ENCODE measurements around the gene ABLIM3. TPM values are rescaled to one million over a fixed set of nuclear protein-coding genes. Genes with fewer than 3 reads are reported as not detected.

The ABLIM3 gene
- total and polyA plus RNA-seq, 7 donors = 18.7 to 54.5 (median 35.0) TPM

DNA sequence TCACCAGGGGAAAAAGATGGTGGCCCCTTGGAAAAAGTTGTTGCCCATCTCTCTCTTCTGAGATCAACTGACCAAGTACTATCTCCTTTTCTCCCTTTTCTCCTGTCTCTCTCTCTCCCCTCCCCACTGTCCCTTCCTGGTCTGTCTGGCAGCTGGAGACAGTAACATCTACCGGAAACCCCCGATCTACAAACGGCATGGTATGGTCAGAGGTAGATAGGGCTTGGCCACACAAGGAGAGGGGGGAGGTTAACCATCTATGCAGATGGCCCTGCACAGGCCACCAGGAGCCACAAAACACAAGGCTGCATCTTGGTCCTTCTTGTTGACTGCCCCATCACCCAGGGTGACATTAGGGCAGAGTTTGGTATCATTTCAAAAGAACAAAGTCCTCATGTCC lies 101.0 kb downstream of the ABLIM3 start:
- no peak for DNase-seq

DNA sequence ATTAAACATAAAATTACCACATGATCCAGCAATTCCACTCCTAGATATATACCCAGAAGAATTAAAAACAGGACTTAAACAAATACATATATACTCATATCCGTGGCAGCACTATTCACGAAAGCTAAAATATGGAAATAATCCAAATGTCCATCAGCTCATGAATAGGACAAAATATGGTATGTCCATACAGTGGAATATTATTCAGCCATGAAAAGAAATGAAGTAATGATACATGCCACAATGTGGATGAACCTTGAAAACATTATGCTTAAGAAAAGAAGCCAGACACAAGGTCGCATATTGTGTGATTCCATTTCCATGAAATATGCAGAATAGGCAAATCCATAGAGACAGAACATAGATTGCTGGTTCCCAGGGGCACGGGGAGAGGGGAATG lies 105.6 kb downstream of the ABLIM3 start:
- intact Hi-C loops (cut with DNase I) = no loop called here
- no peak for DNase-seq
- WGBS, 3 donors = 89 to 92% (median 92%) methylated on average over 4 of the region's 4 CpGs
- H3K4me3 ChIP-seq = no peak overlapping the region
- H3K36me3 ChIP-seq (ENCODE audit: insufficient read depth in 1 of 2, low read depth in 1 of 2) = peaks cover 2 to 93% of the 10 kb centered on the region in 2 donors
- H3K9me3 ChIP-seq = no peaks in the 10 kb centered on the region
- no peaks in the 10 kb centered on the region for H3K4me1 ChIP-seq
- no peak overlapping the region for H3K27ac ChIP-seq
- ATAC-seq = no peak
- no peaks in the 10 kb centered on the region for H3K27me3 ChIP-seq (ENCODE audit: insufficient read depth in 3 of 3, low read length in 2 of 3)
- TF ChIP-seq, protein P1, sequence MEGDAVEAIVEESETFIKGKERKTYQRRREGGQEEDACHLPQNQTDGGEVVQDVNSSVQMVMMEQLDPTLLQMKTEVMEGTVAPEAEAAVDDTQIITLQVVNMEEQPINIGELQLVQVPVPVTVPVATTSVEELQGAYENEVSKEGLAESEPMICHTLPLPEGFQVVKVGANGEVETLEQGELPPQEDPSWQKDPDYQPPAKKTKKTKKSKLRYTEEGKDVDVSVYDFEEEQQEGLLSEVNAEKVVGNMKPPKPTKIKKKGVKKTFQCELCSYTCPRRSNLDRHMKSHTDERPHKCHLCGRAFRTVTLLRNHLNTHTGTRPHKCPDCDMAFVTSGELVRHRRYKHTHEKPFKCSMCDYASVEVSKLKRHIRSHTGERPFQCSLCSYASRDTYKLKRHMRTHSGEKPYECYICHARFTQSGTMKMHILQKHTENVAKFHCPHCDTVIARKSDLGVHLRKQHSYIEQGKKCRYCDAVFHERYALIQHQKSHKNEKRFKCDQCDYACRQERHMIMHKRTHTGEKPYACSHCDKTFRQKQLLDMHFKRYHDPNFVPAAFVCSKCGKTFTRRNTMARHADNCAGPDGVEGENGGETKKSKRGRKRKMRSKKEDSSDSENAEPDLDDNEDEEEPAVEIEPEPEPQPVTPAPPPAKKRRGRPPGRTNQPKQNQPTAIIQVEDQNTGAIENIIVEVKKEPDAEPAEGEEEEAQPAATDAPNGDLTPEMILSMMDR (IDR thresholded peaks at IDR 0.05) = no peak

More for the DNA sequence above, 101.0 kb downstream of the ABLIM3 start:
- Histone ChIP-seq H3K4me1 (no peaks in the 10 kb centered on the region), H3K36me3 (ENCODE audit: insufficient read depth in 1 of 2, low read depth in 1 of 2) (peaks cover 0 to 92% of the 10 kb centered on the region in 2 donors), H3K27ac (no peak overlapping the region), H3K27me3 (ENCODE audit: insufficient read depth in 3 of 3, low read length in 2 of 3) (no peaks in the 10 kb centered on the region), H3K9me3 (no peaks in the 10 kb centered on the region), H3K4me3 (no peak overlapping the region)
- intact Hi-C loops (cut with DNase I) = no loop called here
- WGBS, 3 donors = 74 to 93% (median 92%) methylated on average over 3 of the region's 3 CpGs
- ATAC-seq = no peak
- TF ChIP-seq, protein P1 (IDR thresholded peaks at IDR 0.05) = no peak

DNA sequence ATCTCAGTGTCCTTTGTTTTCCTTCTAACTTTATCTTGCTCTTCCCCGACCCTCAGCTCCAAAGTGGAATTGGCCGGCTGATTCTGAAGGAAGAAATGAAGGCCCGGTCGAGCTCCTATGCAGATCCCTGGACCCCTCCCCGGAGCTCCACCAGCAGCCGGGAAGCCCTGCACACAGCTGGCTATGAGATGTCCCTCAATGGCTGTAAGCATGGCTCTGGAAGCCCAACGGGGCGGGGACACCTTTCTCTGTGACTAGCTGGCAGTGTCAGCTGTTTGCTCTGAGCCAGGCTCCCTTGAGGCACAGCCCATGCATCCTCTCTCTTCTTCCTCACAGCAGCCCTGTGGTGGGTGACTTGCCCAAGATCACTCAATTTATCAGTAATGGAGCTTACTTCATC lies 106.4 kb downstream of the ABLIM3 start:
- DNase-seq = no peak
- no peaks in the 10 kb centered on the region for H3K4me1 ChIP-seq
- H3K4me3 ChIP-seq = no peak overlapping the region
- no peaks in the 10 kb centered on the region for H3K9me3 ChIP-seq
- ATAC-seq = no peak
- 85 to 89% (median 89%) methylated on average over 8 of the region's 8 CpGs for WGBS, 3 donors
- no peaks in the 10 kb centered on the region for H3K27me3 ChIP-seq (ENCODE audit: insufficient read depth in 3 of 3, low read length in 2 of 3)
- intact Hi-C loops (cut with DNase I) = no loop called here
- peaks cover 6 to 93% of the 10 kb centered on the region in 2 donors for H3K36me3 ChIP-seq (ENCODE audit: insufficient read depth in 1 of 2, low read depth in 1 of 2)
- H3K27ac ChIP-seq = no peak overlapping the region
- TF ChIP-seq, protein P1 (IDR thresholded peaks at IDR 0.05) = no peak

DNA sequence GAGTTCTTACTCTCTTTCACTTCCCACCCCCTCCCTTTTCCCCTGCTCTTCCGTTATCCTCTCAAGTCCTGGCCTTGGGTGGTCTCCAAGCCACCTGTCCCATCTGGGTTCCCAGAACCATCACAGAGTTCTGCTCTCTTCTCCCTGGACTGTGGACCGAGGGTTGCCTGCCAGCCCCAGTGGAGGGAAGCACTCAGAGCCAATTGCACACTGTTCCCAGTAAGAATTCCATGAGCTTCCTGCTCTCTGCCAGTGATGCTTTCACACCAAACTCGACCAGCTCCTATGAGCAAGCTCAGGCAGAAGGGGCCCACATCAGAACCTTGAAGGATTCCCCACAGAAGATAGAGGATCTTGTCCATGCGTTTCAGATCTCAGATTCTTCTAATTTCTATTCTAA lies 110.3 kb downstream of the ABLIM3 start:
- Histone ChIP-seq H3K27ac (no peak overlapping the region), H3K4me1 (no peaks in the 10 kb centered on the region), H3K27me3 (ENCODE audit: insufficient read depth in 3 of 3, low read length in 2 of 3) (no peaks in the 10 kb centered on the region), H3K36me3 (ENCODE audit: insufficient read depth in 1 of 2, low read depth in 1 of 2) (peaks cover 6 to 85% of the 10 kb centered on the region in 2 donors), H3K4me3 (no peak overlapping the region), H3K9me3 (no peaks in the 10 kb centered on the region)
- intact Hi-C loops (cut with DNase I) = no loop called here
- TF ChIP-seq, protein P1 (IDR thresholded peaks at IDR 0.05) = no peak
- no peak for DNase-seq
- ATAC-seq = no peak
- 44 to 64% (median 48%) methylated on average over 4 of the region's 4 CpGs for WGBS, 3 donors

DNA sequence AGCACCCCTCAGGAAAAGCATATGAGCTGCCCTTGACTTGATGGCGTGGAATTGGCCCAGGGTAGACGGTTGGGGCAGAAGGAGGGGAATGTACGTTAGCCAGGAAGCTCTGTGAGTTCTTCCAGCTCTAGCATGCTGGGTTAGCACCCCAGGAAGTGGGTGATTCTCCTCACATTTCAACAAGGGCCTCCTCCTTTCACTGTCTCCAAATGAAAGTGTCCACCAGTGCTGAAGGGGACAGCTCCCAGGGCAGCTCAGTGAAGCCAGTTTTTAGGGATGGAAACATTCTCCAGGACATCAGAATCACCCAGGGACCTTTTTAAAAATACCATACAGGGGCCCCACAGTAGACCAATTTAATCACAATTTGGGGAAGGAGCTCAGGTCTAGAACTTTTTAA lies 113.2 kb downstream of the ABLIM3 start:
- DNase-seq (no peak), ATAC-seq (no peak)
- Histone ChIP-seq H3K9me3 (no peaks in the 10 kb centered on the region), H3K36me3 (ENCODE audit: insufficient read depth in 1 of 2, low read depth in 1 of 2) (peaks cover 6 to 67% of the 10 kb centered on the region in 2 donors), H3K27ac (no peak overlapping the region), H3K27me3 (ENCODE audit: insufficient read depth in 3 of 3, low read length in 2 of 3) (no peaks in the 10 kb centered on the region), H3K4me3 (no peak overlapping the region), H3K4me1 (no peaks in the 10 kb centered on the region)
- TF ChIP-seq, protein P1 (IDR thresholded peaks at IDR 0.05) = no peak
- intact Hi-C loops (cut with DNase I) = no loop called here
- 54 to 71% (median 57%) methylated on average over 3 of the region's 3 CpGs for WGBS, 3 donors
